ENCODE measurements around the gene CHMP4B. TPM values are rescaled to one million over a fixed set of nuclear protein-coding genes. Genes with fewer than 3 reads are reported as not detected.
A peak's percentile ranks its signal among the peaks of the same experiment; 100 is the strongest.

Gene CHMP4B
- total RNA-seq, 1 donor from 2014 or later, result 137 TPM

- H3K9me3 Mint-ChIP-seq (ENCODE audit: low read depth), result no peaks in the 10 kb centered on the region
- no peak overlapping the region for H3K27ac Mint-ChIP-seq
- H3K4me3 Mint-ChIP-seq (ENCODE audit: low read depth), result no peak overlapping the region
- no peaks in the 10 kb centered on the region for H3K27me3 Mint-ChIP-seq
- DNase-seq (ENCODE audit: low spot score, unreplicated experiment), result no peak
- H3K4me1 Mint-ChIP-seq (ENCODE audit: low read depth), result peaks cover 55% of the 10 kb centered on the region
- peaks cover 2% of the 10 kb centered on the region for H3K36me3 Mint-ChIP-seq (ENCODE audit: insufficient read depth)
- TF ChIP-seq CTCF (IDR thresholded peaks at IDR 0.05; ENCODE audit: unreplicated experiment), result no peak
Measured at GRCh38 chr20:33842346-33842745, 31.2 kb downstream of the CHMP4B start.

- no peak overlapping the region for H3K27ac Mint-ChIP-seq
- TF ChIP-seq CTCF (IDR thresholded peaks at IDR 0.05; ENCODE audit: unreplicated experiment), result no peak
- no peak overlapping the region for H3K4me3 Mint-ChIP-seq (ENCODE audit: low read depth)
- H3K36me3 Mint-ChIP-seq (ENCODE audit: insufficient read depth), result peaks cover 2% of the 10 kb centered on the region
- no peaks in the 10 kb centered on the region for H3K9me3 Mint-ChIP-seq (ENCODE audit: low read depth)
- no peak for DNase-seq (ENCODE audit: low spot score, unreplicated experiment)
- H3K4me1 Mint-ChIP-seq (ENCODE audit: low read depth), result peaks cover 50% of the 10 kb centered on the region
- no peaks in the 10 kb centered on the region for H3K27me3 Mint-ChIP-seq
Measured at GRCh38 chr20:33843050-33843449, 31.9 kb downstream of the CHMP4B start.

- no peaks in the 10 kb centered on the region for H3K9me3 Mint-ChIP-seq (ENCODE audit: low read depth)
- DNase-seq (ENCODE audit: low spot score, unreplicated experiment), result no peak
- no peak overlapping the region for H3K27ac Mint-ChIP-seq
- H3K27me3 Mint-ChIP-seq, result no peaks in the 10 kb centered on the region
- peaks cover 47% of the 10 kb centered on the region for H3K4me1 Mint-ChIP-seq (ENCODE audit: low read depth)
- H3K36me3 Mint-ChIP-seq (ENCODE audit: insufficient read depth), result peaks cover 4% of the 10 kb centered on the region
- no peak for TF ChIP-seq CTCF (IDR thresholded peaks at IDR 0.05; ENCODE audit: unreplicated experiment)
- no peak overlapping the region for H3K4me3 Mint-ChIP-seq (ENCODE audit: low read depth)
Measured at GRCh38 chr20:33843854-33844253, 32.7 kb downstream of the CHMP4B start.

- no peaks in the 10 kb centered on the region for H3K9me3 Mint-ChIP-seq (ENCODE audit: low read depth)
- peaks cover 29% of the 10 kb centered on the region for H3K4me1 Mint-ChIP-seq (ENCODE audit: low read depth)
- peak overlapping the region; percentile 11 for H3K27ac Mint-ChIP-seq
- no peak for TF ChIP-seq CTCF (IDR thresholded peaks at IDR 0.05; ENCODE audit: unreplicated experiment)
- DNase-seq (ENCODE audit: low spot score, unreplicated experiment), result no peak
- no peak overlapping the region for H3K4me3 Mint-ChIP-seq (ENCODE audit: low read depth)
- H3K36me3 Mint-ChIP-seq (ENCODE audit: insufficient read depth), result peaks cover 8% of the 10 kb centered on the region
- no peaks in the 10 kb centered on the region for H3K27me3 Mint-ChIP-seq
Measured at GRCh38 chr20:33846291-33846935, 35.3 kb downstream of the CHMP4B start.

- Mint-ChIP-seq H3K4me3 (ENCODE audit: low read depth) (no peak overlapping the region), H3K36me3 (ENCODE audit: insufficient read depth) (peaks cover 9% of the 10 kb centered on the region), H3K27ac (no peak overlapping the region), H3K9me3 (ENCODE audit: low read depth) (no peaks in the 10 kb centered on the region), H3K4me1 (ENCODE audit: low read depth) (peaks cover 23% of the 10 kb centered on the region), H3K27me3 (no peaks in the 10 kb centered on the region)
- DNase-seq (ENCODE audit: low spot score, unreplicated experiment), result no peak
- TF ChIP-seq CTCF (IDR thresholded peaks at IDR 0.05; ENCODE audit: unreplicated experiment), result no peak
Measured at GRCh38 chr20:33847006-33847405, 35.9 kb downstream of the CHMP4B start.
